ENCODE data around the gene UIMC1.

DNA sequence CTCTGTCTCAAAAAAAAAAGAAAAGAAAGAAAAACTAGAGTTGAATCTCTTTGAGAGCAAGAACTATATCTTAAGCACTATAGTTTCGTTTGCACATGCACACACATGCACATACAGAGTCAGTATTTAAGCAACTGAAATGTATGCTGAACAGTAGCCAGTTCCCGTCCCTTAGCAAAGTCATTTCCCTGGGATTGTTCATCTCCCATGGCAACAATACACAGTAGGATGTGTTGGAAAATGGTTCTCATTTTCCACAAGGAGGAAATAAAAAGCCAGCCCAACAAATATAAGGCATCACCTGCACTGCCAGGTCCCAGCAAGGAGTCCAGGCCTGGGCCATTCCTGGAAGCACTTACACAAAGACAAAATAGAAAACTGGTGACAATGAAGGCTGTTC is 11.8 kb upstream of the UIMC1 start:
- TF ChIP-seq CTCF (conservative IDR thresholded peaks at IDR 0.05; ENCODE audit: low read length) (no peak), EZH2phosphoT487 (IDR thresholded peaks at IDR 0.05; ENCODE audit: borderline replicate concordance, low read depth, low read length) (no peak)
